Left lung (tissue), 10 donors: ENCODE data around the gene ANKRD13A. TPM values are rescaled to one million over a fixed set of nuclear protein-coding genes. Genes with fewer than 3 reads are reported as not detected.
"Not testable (repeated sequence)": the region's sequence is repeated elsewhere in the genome, so short reads cannot be mapped to it uniquely, and the experiment has no call there.

Source experiments
- ATAC-seq: fragments of 200-7000 bp; cut with Tn5 transposase; one replicate; pipeline ENCODE4 v1.9.1; 2020; ENCODE audit warnings: moderate library complexity
- DNase-seq, 4 donors: peaks; one replicate each; pipeline ENCODE4 v3.0.0-alpha.2; 2013 to 2020
- H3K27ac ChIP-seq, 2 donors: fragments of 200-600 bp; sonication (generic) in 1 of 2; one replicate each; pipeline versions ENCODE4 v1.5.0 to v1.8.0; 2020 to 2021
- H3K27me3 ChIP-seq, 2 donors: fragments of 200-600 bp; sonication (generic) in 1 of 2; one replicate each; pipeline versions ENCODE4 v1.5.0 to v1.8.0; 2020 to 2021
- H3K36me3 ChIP-seq, 2 donors: fragments of 200-600 bp; sonication (generic) in 1 of 2; one replicate each; pipeline versions ENCODE4 v1.5.0 to v1.8.0; 2020 to 2021
- H3K4me1 ChIP-seq, 2 donors: fragments of 200-600 bp; one replicate each; pipeline ENCODE4 v1.8.0; 2021
- H3K4me3 ChIP-seq, 2 donors: fragments of 200-600 bp; sonication (generic) in 1 of 2; one replicate each; pipeline versions ENCODE4 v1.5.0 to v1.8.0; 2020 to 2021; ENCODE audit warnings: mild to moderate bottlenecking in 1 of 2
- H3K9me3 ChIP-seq, 2 donors: fragments of 200-600 bp; sonication (generic) in 1 of 2; one replicate each; pipeline versions ENCODE4 v1.5.0 to v1.8.0; 2020 to 2021
- CTCF ChIP-seq, 2 donors: fragments of 200-600 bp; sonication (generic) in 1 of 2; IDR thresholded peaks; one replicate each; pipeline versions ENCODE4 v1.5.0 to v1.8.0; 2021; ENCODE audit warnings: antibody characterized with exemption in 2 of 2
- intact Hi-C, 2 donors: fragments of 100-400 bp; cut with DNase I; formaldehyde crosslinking; loops; one replicate each; pipeline versions ENCODE4 v1.11.2 to v1.14.2; 2022
- polyA plus RNA-seq, 6 donors: library from polyadenylated mRNA; unstranded; fragments of 120-200 nt; gene quantifications; one replicate each; pipeline ENCODE4 v1.2.1, GENCODE V29; 2013; ENCODE audit not compliant: insufficient read length in 6 of 6
- total RNA-seq, 2 donors: library from RNA; stranded (reverse); fragmentation: NEBNext Ultra II Directional; extraction: Animal tissue kit (Norgen Biotek cat#: 25700); gene quantifications; one replicate each; pipeline ENCODE4 v1.2.1, GENCODE V29; 2021
- donor health status: DM: no; HTN: yes; CAD: no.
- donor health status: DM: no; HTN: no; CAD: no.

Gene ANKRD13A
- total and polyA plus RNA-seq, 8 donors, result 38.3 to 69.9 (median 43.3) TPM

DNA sequence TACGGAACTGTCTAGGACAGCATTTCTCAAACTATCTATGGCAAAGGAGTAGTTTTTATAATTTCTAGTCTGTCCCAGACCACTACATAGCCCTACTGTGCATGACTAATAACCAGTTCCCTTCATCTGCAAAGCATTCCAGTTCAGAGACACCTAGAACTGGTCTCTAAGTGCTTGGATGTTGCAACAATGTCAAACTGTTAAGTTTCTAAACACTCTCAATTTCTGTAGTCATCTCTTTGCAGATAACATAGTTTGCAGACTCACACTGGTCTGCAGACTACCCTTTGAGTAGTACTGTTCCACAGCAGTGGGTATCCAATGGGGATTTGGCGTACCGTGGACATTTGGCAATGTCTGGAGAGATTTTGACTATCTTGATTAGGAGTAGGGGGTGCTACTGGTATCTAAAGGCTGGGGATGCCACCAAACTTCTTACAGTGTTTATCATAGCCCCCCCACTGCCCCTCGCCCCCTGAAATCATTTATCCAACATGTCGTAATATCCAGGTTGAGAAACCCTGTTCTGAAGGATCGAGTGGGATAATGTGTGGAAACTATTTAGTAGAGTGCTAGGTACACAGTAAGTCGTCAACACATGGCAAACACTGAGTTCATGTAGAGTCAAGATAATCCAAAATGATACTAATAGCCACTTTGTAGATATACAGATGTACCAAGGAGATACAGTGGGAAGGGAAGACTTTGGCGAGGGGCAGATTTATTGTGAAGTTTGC, 47.4 kb downstream of the ANKRD13A start:
- Histone ChIP-seq H3K4me3 (peak overlapping the region in 1 of 2 donors; percentile 94), H3K27ac (peak overlapping the region in 1 of 2 donors; percentile 78)

DNA sequence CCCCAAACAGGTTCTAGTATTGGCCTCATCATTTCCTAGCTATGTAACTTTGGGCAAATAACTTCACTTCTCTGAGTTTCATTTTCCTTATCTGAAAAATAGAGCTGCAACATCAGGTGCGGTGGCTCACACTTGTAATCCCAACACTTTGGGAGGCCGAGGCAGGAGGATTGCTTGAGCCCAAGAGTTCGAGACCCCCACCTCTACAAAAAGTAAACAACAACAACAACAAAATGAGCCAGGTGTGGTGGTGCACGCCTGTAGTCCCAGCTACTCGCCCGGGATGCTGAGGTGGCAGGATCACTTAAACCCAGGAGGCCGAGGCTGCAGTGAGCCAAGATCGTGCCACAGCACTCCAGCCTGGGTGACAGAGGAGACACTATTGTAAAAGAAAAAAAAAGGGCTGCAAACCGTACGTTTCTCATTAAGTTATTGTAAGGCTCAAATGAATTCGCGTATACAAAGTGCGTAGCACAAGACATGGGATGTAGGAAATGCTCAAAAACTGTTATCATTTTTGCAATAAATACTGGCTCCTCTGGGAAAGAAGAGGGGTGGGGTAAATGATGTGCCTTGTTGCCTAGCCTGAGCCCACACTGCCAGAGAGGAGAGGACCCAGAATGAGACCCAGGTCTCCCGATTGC, 48.2 kb downstream of the ANKRD13A start:
- peaks cover 26 to 42% of the 10 kb centered on the region in 2 donors for H3K4me1 ChIP-seq
- no peak for TF ChIP-seq CTCF (IDR thresholded peaks at IDR 0.05)
- no peak for ATAC-seq
- peak overlapping the region; percentile 78 to 92 for H3K27ac ChIP-seq
- H3K9me3 ChIP-seq, result no peaks in the 10 kb centered on the region
- intact Hi-C loops, result no loop called here
- no peaks in the 10 kb centered on the region for H3K27me3 ChIP-seq
- H3K4me3 ChIP-seq, result peak overlapping the region; percentile 91 to 94
- DNase-seq, result no peak
- H3K36me3 ChIP-seq, result peaks cover 0 to 8% of the 10 kb centered on the region in 2 donors

More for the DNA sequence above, 47.4 kb downstream of the ANKRD13A start:
- peaks cover 30 to 46% of the 10 kb centered on the region in 2 donors for H3K4me1 ChIP-seq
- no peaks in the 10 kb centered on the region for H3K27me3 ChIP-seq
- intact Hi-C loops, result no loop called here
- DNase-seq, result no peak
- no peak for TF ChIP-seq CTCF (IDR thresholded peaks at IDR 0.05)
- no peaks in the 10 kb centered on the region for H3K9me3 ChIP-seq
- H3K36me3 ChIP-seq, result peaks cover 0 to 16% of the 10 kb centered on the region in 2 donors
- ATAC-seq, result peak; percentile 15

GRCh38 chr12:110048242-110049027, 49.2 kb downstream of the ANKRD13A start, which contains the start of gene C12orf76:
TSS of gene C12orf76 (minus strand) at chr12:110048522. CDS start at chr12:110048495, 27 bp downstream.
- ATAC-seq, result peak; percentile 98
- intact Hi-C loops, result no loop called here

GRCh38 chr12:110049034-110049433, 49.8 kb downstream of the ANKRD13A start:
- ATAC-seq, intact Hi-C loops, DNase-seq, H3K27me3 ChIP-seq, H3K9me3 ChIP-seq, H3K36me3 ChIP-seq: not testable (repeated sequence)
- H3K4me3 ChIP-seq, result peak overlapping the region in 1 of 2 donors; percentile 94
- H3K27ac ChIP-seq, result peak overlapping the region; percentile 78 to 92
- peaks cover 15 to 29% of the 10 kb centered on the region in 2 donors for H3K4me1 ChIP-seq

More at GRCh38 chr12:110048242-110049027, 49.2 kb downstream of the ANKRD13A start, which contains the start of gene C12orf76:
- Histone ChIP-seq H3K27me3 (no peaks in the 10 kb centered on the region), H3K36me3 (peaks cover 0 to 6% of the 10 kb centered on the region in 2 donors), H3K4me1 (peaks cover 16 to 31% of the 10 kb centered on the region in 2 donors), H3K27ac (peak within 1 kb of the TSS; percentile 78 to 92), H3K4me3 (peak within 1 kb of the TSS; percentile 91 to 94), H3K9me3 (no peaks in the 10 kb centered on the region)
- DNase-seq, result peak; percentile 95 to 98 (median 97)
- no peak for TF ChIP-seq CTCF (IDR thresholded peaks at IDR 0.05)

DNA sequence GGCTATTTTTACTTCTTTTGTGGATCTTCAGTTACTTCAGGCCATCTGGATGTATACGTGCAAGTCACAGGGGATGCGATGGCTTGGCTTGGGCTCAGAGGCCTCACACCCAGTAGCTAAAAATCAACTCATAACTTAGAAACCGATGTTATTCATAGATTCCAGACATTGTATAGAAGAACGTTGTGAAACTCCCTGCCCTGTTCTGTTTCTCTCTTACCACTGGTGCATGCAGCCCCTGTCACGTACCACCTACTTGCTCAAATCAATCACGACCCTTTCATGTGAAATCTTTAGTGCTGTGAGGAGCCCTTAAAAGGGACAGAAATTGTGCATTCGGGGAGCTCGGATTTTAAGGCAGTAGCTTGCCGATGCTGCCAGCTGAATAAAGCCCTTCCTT, 50.4 kb downstream of the ANKRD13A start:
- H3K4me3 ChIP-seq, H3K27ac ChIP-seq, intact Hi-C loops, DNase-seq, H3K9me3 ChIP-seq, H3K36me3 ChIP-seq, H3K27me3 ChIP-seq, ATAC-seq: not testable (repeated sequence)
- H3K4me1 ChIP-seq, result peaks cover 15 to 29% of the 10 kb centered on the region in 2 donors
